Globus pallidus (tissue), 1 donor: ENCODE data around the gene B3GALT5.
A peak's percentile ranks its signal among the peaks of the same experiment; 100 is the strongest.

Experiments
- DNase-seq: peaks from one replicate; pipeline ENCODE4 v3.0.0-alpha.2; 2015; ENCODE audit warnings: low spot score

The B3GALT5 gene

DNA sequence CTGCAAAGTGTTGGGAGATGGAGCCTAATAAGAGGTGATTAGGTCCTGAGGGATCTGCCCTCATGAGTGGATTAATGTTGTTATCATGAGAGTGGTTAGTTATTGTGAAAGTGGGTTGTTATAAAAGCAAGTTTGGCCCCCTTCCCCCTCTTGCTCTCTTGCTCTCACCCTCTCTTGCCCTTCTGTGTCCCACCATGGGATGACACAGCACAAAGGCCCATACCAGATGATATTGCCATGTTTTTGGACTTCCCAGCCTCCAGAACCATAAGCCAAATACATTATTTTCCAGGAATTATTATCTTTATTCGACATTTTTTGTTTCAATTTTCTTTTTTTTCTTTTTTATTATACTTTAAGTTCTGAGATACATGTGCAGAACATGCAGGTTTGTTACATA lies 90.8 kb downstream of the B3GALT5 start:
- no peak for DNase-seq

- no peak for DNase-seq
Observed at GRCh38 chr21:39705849-39706248, 93.1 kb downstream of the B3GALT5 start.

DNA sequence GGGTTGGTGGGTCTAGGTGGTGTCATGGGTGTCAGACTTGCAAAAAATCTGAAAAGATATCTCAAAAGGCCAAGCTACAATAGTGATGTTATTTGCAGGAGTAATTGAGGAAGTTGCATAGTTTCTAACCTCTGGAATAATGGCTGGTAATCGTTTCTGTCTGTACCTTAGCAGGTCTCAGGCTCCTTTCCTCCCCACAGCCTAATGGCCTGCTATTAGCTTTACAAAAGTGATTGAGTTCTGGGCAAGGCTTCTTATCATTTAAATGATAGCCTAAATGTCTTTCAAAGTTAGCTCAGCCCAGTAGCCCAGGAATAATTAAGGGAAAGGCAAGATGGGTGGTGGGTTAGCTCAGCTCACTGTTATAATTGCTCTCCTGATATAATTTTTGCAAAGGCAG lies 94.6 kb downstream of the B3GALT5 start:
- DNase-seq = no peak

- no peak for DNase-seq
Observed at GRCh38 chr21:39710866-39711265, 98.1 kb downstream of the B3GALT5 start.

DNA sequence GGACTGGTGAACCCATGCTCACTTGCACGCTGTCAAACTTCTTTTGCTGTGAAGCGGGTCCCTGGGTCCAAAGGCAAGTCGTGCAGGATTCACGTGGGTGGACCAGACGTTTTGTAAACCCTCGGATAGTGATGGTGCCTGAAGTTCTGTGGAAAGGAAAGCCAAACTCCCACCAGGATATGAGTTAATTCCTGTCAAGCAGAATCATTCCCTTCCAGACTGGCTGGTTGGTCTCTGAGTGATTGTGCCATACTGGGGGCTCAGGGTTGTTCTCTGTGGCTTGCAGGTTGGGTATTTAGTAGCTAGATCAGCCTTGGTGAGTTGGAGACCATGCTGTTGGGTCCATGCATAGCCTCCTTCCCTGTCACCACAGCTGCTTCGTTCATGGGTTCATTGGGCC lies 99.5 kb downstream of the B3GALT5 start:
- no peak for DNase-seq

DNA sequence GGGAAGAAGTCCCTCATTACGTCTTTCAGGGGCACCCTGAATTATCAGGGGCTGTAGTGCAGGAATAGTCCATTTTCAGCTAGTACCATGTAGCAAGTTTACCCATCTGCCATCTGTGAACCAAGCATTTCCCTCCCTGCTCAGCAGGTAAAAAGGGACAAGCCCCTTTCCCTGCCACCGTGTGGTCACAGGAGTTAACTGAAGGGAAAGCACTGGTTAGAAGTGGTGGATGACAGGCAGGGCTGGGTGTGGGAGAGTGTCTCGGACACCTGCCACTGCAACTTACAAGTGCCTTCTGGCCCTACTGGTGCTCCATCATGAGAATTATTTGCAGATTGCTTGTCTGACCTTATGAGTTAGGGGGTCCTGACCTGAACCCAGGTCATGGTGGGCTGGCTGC lies 100.2 kb downstream of the B3GALT5 start:
- DNase-seq = no peak

DNA sequence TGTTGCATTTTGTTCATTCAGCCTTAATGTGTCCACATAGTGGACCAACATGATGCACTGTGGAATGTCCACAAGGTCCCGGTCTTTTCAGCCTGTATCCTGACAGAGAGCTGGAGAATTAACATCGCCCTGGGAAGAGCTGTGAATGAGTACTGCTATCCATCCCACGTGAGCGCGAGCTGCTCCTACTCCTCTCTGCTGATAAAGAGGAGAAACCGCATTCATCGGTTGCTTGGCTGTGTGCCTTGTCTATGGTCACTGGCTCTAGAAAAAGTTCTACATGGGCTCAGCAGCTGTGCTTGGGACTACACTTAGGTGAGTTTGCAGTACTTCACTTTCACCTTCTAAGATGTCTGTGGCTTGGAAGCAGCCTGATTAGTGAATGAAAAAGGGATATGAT lies 101.2 kb downstream of the B3GALT5 start:
- peak; percentile 14 for DNase-seq

GRCh38 chr21:39714331-39714730 lies 101.6 kb downstream of the B3GALT5 start:
- DNase-seq = peak; percentile 44

DNA sequence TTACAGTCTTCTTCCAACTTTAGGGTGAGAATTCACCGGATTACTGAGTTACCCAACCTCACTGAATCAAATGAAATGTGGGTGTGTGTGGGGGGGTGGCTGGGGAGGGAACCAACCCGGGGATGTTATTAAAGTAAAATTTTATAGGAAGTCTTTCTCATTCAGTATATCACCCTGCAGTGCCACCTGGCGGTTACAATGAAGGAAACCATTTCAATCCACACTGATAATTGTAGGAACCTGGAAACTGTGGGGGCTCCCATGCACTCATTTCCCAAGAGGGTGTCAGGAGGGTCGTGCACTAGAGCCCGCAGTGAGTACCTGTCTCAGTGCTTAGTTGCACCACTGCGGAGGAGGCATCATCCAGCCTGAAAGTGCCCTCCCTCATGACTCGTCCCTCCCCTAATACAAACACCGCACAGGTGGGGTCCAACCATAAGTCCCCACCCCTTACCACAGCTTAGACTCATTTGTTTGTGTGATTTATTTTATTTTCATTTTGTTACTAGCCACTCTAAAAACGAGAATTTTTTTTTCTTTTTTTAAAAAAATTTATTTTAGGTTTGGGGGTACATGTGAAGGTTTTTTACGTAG lies 103.2 kb downstream of the B3GALT5 start:
- peak; percentile 26 for DNase-seq

GRCh38 chr21:39720126-39720778 lies 107.5 kb downstream of the B3GALT5 start:
- no peak for DNase-seq

GRCh38 chr21:39721885-39722284 lies 109.1 kb downstream of the B3GALT5 start:
- DNase-seq = no peak
